ENCODE data around the gene CAMK1D. TPM values are rescaled to one million over a fixed set of nuclear protein-coding genes. Genes with fewer than 3 reads are reported as not detected.

The CAMK1D gene
- polyA plus RNA-seq, 1 donor (not counting 4 experiments of a cell fraction or from before 2014, with no cell fraction given): 0.76 TPM

GRCh38 chr10:12625393-12626023, 276.2 kb downstream of the CAMK1D start:
- H2AFZ ChIP-seq (ENCODE audit: control insufficient read depth, low read length): no peak overlapping the region
- FAIRE-seq: no peak
- no peak overlapping the region for H3K27ac ChIP-seq (ENCODE audit: control insufficient read depth, insufficient read depth, low read length)
- H3K9me1 ChIP-seq (ENCODE audit: control insufficient read depth, extremely low read depth, insufficient read depth, low read length): no peaks in the 10 kb centered on the region
- no peaks in the 10 kb centered on the region for H3K79me2 ChIP-seq (ENCODE audit: control insufficient read depth, insufficient read depth, low read length)
- H4K20me1 ChIP-seq (ENCODE audit: control insufficient read depth, extremely low read depth, insufficient read depth, low read length): no peaks in the 10 kb centered on the region
- no peaks in the 10 kb centered on the region for H3K36me3 ChIP-seq (ENCODE audit: control insufficient read depth in 2 of 2, extremely low read depth in 1 of 2, insufficient read depth in 2 of 2, low read length in 2 of 2)
- no peak overlapping the region for H3K4me3 ChIP-seq (ENCODE audit: control insufficient read depth in 2 of 3, extremely low read depth in 1 of 3, insufficient read depth in 2 of 3, low read depth in 1 of 3, low read length in 3 of 3)
- dilution Hi-C loops (cut with MboI; ENCODE audit: extremely low pct_ligation_motif_present, low sequenced_read_pairs): no loop called here
- TF ChIP-seq EZH2 (IDR thresholded peaks at IDR 0.05; ENCODE audit: low read length) (no peak), CTCF (optimal IDR thresholded peaks at IDR 0.05 in 1 of 3, IDR thresholded peaks at IDR 0.05 in 1 of 3, conservative IDR thresholded peaks at IDR 0.05 in 1 of 3; ENCODE audit: extremely low read depth in 1 of 3, insufficient read depth in 2 of 3, low read length in 3 of 3) (no peak)
- DNase-seq (ENCODE audit: low read depth, low spot score): no peak
- H3K4me2 ChIP-seq (ENCODE audit: control insufficient read depth, extremely low read depth, insufficient read depth, low read depth, low read length): no peak overlapping the region
- no peak overlapping the region for H3K9ac ChIP-seq (ENCODE audit: control insufficient read depth, extremely low read depth, insufficient read depth, low read length)
- H3K9me3 ChIP-seq (ENCODE audit: control insufficient read depth, low read depth, low read length): peaks cover under 1% of the 10 kb centered on the region
- no peaks in the 10 kb centered on the region for H3K4me1 ChIP-seq (ENCODE audit: control insufficient read depth, extremely low read depth, insufficient read depth, low read length)
- no peaks in the 10 kb centered on the region for H3K27me3 ChIP-seq (ENCODE audit: control insufficient read depth, extremely low read depth, insufficient read depth, low read length)

- Histone ChIP-seq H3K79me2 (ENCODE audit: control insufficient read depth, insufficient read depth, low read length) (no peaks in the 10 kb centered on the region), H4K20me1 (ENCODE audit: control insufficient read depth, extremely low read depth, insufficient read depth, low read length) (no peaks in the 10 kb centered on the region), H3K36me3 (ENCODE audit: control insufficient read depth in 2 of 2, extremely low read depth in 1 of 2, insufficient read depth in 2 of 2, low read length in 2 of 2) (no peaks in the 10 kb centered on the region), H3K9me1 (ENCODE audit: control insufficient read depth, extremely low read depth, insufficient read depth, low read length) (no peaks in the 10 kb centered on the region), H3K4me1 (ENCODE audit: control insufficient read depth, extremely low read depth, insufficient read depth, low read length) (peaks cover 4% of the 10 kb centered on the region), H3K4me2 (ENCODE audit: control insufficient read depth, extremely low read depth, insufficient read depth, low read depth, low read length) (no peak overlapping the region), H3K27me3 (ENCODE audit: control insufficient read depth, extremely low read depth, insufficient read depth, low read length) (no peaks in the 10 kb centered on the region), H3K4me3 (ENCODE audit: control insufficient read depth in 2 of 3, extremely low read depth in 1 of 3, insufficient read depth in 2 of 3, low read depth in 1 of 3, low read length in 3 of 3) (no peak overlapping the region), H3K9ac (ENCODE audit: control insufficient read depth, extremely low read depth, insufficient read depth, low read length) (no peak overlapping the region), H3K27ac (ENCODE audit: control insufficient read depth, insufficient read depth, low read length) (no peak overlapping the region), H3K9me3 (ENCODE audit: control insufficient read depth, low read depth, low read length) (peaks cover 11% of the 10 kb centered on the region), H2AFZ (ENCODE audit: control insufficient read depth, low read length) (no peak overlapping the region)
- TF ChIP-seq CTCF (optimal IDR thresholded peaks at IDR 0.05 in 1 of 3, IDR thresholded peaks at IDR 0.05 in 1 of 3, conservative IDR thresholded peaks at IDR 0.05 in 1 of 3; ENCODE audit: extremely low read depth in 1 of 3, insufficient read depth in 2 of 3, low read length in 3 of 3) (no peak), EZH2 (IDR thresholded peaks at IDR 0.05; ENCODE audit: low read length) (no peak)
- dilution Hi-C loops (cut with MboI; ENCODE audit: extremely low pct_ligation_motif_present, low sequenced_read_pairs): no loop called here
- DNase-seq (ENCODE audit: low read depth, low spot score) (no peak), FAIRE-seq (no peak)
Measured at GRCh38 chr10:12628153-12628552, 278.8 kb downstream of the CAMK1D start.

Data from keratinocyte (primary cell).